Measurements from ENCODE around the gene FRK.
"Not testable (repeated sequence)": the region's sequence is repeated elsewhere in the genome, so short reads cannot be mapped to it uniquely, and the experiment has no call there.

Gene FRK
- 0 to 0.22 (median 0.07) reads per million in 3 experiments for total RNA-seq

GRCh38 chr6:116060572-116061283 is at the start of gene FRK:
Gene FRK (minus strand): TSS chr6:116060891. CDS start chr6:116060311, 580 bp downstream.
- DNase-seq: no peak

GRCh38 chr6:116108836-116109235 is 48.1 kb upstream of the FRK start:
- no peak for DNase-seq

- no peak for DNase-seq
These were observed 45.5 kb upstream of the FRK start for GRCh38 chr6:116106146-116106545.

GRCh38 chr6:116105247-116105646 is 44.6 kb upstream of the FRK start:
- no peak for DNase-seq

- no peak for DNase-seq
These were observed 43.9 kb upstream of the FRK start for GRCh38 chr6:116104636-116105035.

GRCh38 chr6:116102873-116103272 is 42.2 kb upstream of the FRK start:
- DNase-seq: no peak

GRCh38 chr6:116101790-116102189 is 41.1 kb upstream of the FRK start:
- DNase-seq: no peak

GRCh38 chr6:116101302-116101718 is 40.6 kb upstream of the FRK start:
- no peak for DNase-seq

GRCh38 chr6:116100419-116101301 is 40.0 kb upstream of the FRK start, which contains the start of gene NT5DC1:
Gene NT5DC1 (plus strand): TSS chr6:116100853. CDS start chr6:116100931, 78 bp downstream.
- peak; percentile 79 for DNase-seq

GRCh38 chr6:116099036-116099435 is 38.3 kb upstream of the FRK start:
- no peak for DNase-seq

GRCh38 chr6:116096979-116097816 is 36.5 kb upstream of the FRK start:
- DNase-seq: no peak

GRCh38 chr6:116096048-116096759 is 35.5 kb upstream of the FRK start:
- not testable (repeated sequence) for DNase-seq

- no peak for DNase-seq
These were observed 33.4 kb upstream of the FRK start for GRCh38 chr6:116094041-116094440.

GRCh38 chr6:116090251-116090650 is 29.6 kb upstream of the FRK start:
- DNase-seq: no peak

GRCh38 chr6:116088946-116089345 is 28.3 kb upstream of the FRK start:
- DNase-seq: no peak

GRCh38 chr6:116087437-116088027 is 26.8 kb upstream of the FRK start:
- no peak for DNase-seq

- DNase-seq: no peak
These were observed 23.6 kb upstream of the FRK start for GRCh38 chr6:116084284-116084683.

GRCh38 chr6:116083052-116083451 is 22.4 kb upstream of the FRK start:
- DNase-seq: no peak

- no peak for DNase-seq
These were observed 18.3 kb upstream of the FRK start for GRCh38 chr6:116078945-116079344.

- no peak for DNase-seq
These were observed 17.8 kb upstream of the FRK start for GRCh38 chr6:116078522-116078921.

GRCh38 chr6:116074732-116075390 is 14.2 kb upstream of the FRK start:
- no peak for DNase-seq

All from central memory CD4-positive, alpha-beta T cell (primary cell).